Amygdala (tissue), 56 donors: ENCODE data around the gene ADH7.

Experiments
- DNase-seq, 56 donors: peaks; one replicate each; lab custom pipeline; 2025; lab: John Stamatoyannopoulos, UW

The ADH7 gene

GRCh38 chr4:99435154-99435553 is at the start of gene ADH7:
Gene ADH7, minus strand, starts transcription at chr4:99435342. Its CDS starts 109 bp downstream, at chr4:99435233.
- DNase-seq, result no peak

DNA sequence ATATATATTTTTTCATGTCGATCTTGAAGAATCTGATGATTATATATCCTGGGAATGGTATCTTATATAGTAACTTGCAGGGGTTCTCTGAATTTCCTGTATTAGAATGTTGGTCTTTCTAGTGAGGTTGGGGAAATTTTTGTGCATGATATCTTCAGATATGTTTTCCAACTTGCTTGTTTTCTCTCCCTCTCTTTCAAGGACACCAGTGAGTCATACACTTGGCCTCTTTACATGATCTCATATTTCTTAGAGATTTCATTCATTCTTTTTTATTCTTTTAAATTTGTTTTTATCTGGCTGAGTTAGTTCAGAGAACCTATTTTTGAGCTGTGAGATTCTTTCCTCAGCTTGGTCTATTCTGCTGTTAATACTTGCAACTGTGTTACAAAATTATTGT is 48.5 kb upstream of the ADH7 start:
- no peak for DNase-seq

DNA sequence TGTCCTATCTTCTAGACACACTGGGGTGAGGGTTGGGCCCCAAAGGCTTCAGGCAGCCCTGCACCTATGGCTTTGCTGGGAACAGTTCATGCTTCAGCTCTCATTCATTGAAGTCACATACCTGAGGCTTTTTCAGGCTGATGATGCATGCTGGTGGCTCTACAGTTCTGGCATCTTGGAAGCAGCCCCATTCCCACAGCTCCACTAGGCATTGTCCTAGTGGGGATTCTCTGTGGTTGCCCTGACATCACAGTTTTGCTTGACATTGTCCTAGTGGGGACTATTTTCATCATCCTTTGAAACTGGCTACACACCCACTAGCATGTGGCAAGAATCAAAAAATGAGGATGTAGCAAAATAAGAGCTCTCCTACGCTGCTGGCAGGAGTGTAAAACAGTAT is 38.0 kb upstream of the ADH7 start:
- no peak for DNase-seq

- no peak for DNase-seq
These were observed 36.8 kb upstream of the ADH7 start for GRCh38 chr4:99471896-99472295.

DNA sequence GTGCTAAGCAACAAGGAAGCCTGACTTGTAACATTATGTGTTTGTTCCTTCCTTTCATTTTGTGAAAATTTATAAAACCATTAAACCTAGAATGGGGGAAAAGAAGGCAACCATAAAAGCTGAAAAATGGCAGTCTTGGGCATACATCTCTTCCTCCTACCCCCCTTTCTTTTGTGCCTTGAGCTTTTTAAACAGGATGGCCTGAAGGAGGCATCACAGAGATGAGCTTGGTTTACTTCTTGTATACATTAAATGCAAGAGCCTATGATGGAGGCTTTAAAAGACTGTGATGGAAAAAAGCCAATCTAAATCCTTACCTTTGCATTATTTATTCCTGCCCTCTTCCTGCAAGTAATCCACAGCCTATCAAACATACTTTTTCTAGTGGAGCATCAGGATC is 36.2 kb upstream of the ADH7 start:
- no peak for DNase-seq

GRCh38 chr4:99468889-99469288 is 33.7 kb upstream of the ADH7 start:
- DNase-seq, result no peak

DNA sequence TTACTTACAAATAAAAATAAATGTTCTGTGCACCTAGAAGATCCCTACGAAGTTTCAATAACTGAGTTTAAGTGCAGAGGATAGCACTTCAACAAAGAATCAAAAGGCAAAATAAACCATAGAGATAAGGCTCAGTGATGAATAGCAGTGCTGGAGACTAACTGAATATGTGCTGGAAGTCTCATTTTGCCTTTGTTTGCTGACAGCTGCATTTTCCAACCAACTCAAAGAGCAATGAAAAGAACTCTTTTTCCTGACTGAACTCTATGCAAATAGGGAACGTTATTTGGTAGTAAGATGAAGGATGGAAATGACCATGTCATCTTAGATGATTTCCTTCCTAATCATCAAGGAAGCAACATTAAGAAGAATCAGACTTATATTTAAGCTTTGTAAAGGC is 32.7 kb upstream of the ADH7 start:
- DNase-seq, result peak in 2 of 56 donors; percentile 0 to 4

GRCh38 chr4:99463566-99463965 is 28.4 kb upstream of the ADH7 start:
- no peak for DNase-seq

GRCh38 chr4:99462875-99463464 is 27.8 kb upstream of the ADH7 start:
- DNase-seq, result peak in 42 of 56 donors; percentile 0 to 64 (median 14)

- no peak for DNase-seq
These were observed 26.7 kb upstream of the ADH7 start for GRCh38 chr4:99461623-99462401.

DNA sequence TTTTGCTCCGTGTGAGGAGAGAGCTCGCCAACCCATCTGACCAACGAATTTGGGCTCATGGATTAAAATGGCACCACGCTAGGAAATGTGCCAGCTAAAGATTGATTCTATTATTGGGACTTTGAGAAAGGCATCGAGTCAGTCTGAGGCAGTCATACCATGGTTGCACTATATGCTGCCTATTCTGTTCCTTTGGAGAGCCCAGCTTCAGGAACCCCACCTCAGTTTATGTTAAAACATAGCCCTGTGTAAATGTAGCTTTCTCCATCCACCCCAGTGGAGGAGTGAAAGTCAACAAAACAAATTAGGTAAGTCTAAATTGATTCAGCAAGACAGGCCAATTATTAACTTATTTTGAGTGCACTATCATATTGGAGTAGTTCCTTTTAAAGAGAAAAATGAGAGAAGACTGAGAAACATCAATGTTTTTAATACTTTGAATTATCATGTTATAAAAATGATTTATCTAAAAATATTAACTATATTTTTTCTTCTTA is 24.5 kb upstream of the ADH7 start:
- DNase-seq, result no peak

GRCh38 chr4:99458911-99459447 is 23.8 kb upstream of the ADH7 start:
- DNase-seq, result no peak

GRCh38 chr4:99457676-99458075 is 22.5 kb upstream of the ADH7 start:
- DNase-seq, result no peak

DNA sequence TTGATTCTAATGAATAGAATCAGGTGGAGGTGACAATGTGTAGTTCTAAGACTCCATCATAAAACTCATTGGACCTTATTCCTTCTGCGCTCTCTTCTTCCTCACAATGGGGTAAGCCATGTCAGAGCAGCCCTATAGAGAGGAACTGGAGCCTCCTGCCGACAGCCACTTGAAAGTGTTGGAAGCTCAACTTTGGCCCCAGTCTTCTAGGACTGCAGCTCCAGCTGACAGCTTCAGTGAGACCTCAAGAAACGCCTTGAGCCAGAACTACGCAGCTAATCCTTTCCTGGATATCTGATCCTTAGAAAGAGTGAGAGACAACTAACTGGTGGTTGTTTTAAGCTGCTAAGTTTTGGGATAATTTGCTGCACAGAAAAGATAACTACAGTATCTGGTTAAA is 22.1 kb upstream of the ADH7 start:
- DNase-seq, result no peak

- no peak for DNase-seq
These were observed 12.4 kb upstream of the ADH7 start for GRCh38 chr4:99447513-99447912.

GRCh38 chr4:99447079-99447478 is 11.9 kb upstream of the ADH7 start:
- DNase-seq, result peak in 3 of 56 donors; percentile 1 to 4 (median 3)

GRCh38 chr4:99438405-99438780 is 3.3 kb upstream of the ADH7 start:
- no peak for DNase-seq

DNA sequence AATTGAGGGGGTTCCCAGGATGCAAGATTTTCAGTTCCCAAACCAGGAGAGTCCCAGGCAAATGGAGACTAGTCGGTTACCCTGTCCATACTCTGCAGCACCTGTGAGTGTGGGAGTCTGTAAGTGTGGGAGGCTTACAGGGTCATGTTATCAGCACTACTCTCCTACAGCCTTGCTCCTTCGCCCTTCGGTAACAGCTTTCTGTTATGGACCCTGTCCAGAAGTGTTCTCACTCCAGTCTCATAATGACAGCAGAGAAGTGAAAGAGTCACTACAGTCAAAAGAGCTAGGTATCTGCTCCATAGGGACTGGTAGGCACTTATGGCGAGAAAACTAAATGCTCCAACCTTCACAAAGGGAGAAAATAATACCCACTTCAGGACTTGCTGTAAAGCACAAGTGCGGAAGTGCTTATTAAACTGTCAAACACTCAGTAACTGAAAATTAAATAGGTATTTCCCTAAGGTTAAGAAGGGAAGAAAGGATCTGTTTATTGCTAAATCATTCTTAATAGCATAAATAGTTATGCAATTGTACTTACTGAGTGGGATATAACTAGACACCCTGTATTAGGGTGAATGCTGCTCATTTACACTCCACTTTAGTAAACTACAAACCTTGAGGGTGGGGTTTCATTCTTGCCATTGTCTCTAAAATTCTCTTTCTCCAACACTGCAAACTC is 2.7 kb upstream of the ADH7 start:
- DNase-seq, result no peak

DNA sequence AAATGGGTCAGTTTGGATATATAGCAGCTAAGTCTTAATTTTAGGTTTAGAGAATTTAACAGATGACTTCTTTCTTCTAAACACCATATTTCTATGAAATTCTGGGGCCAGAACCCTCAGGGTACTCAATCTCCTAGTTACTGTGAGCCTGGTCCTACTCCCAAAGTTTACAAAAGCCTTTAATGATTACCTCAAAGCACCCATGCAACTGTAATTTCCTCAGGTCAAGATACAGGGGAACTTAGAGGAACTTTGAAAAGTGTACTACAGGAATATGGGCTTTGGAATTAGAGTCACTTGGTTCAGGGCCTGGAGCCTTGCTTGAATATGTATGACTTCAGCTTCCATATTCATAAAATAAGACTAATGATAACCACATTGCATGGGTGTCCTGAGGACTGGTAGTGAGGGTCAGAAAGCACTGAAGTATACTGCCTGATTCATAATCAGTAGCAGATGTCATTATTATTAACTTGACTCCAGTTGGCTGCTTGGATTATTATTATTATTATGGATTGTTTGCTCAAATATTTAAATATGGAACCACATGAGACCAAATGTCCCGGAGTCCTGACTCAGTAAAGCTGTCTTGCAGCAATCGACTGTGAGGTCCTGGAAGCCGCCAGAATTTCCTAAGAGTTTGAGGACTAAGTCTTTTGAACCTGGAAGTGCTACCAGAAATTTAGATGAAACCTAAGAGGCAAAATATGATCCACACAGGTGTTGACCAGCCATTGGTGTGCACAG is 2.0 kb upstream of the ADH7 start:
- DNase-seq, result no peak

- no peak for DNase-seq
These were observed 1.3 kb upstream of the ADH7 start for GRCh38 chr4:99436462-99436861.

DNA sequence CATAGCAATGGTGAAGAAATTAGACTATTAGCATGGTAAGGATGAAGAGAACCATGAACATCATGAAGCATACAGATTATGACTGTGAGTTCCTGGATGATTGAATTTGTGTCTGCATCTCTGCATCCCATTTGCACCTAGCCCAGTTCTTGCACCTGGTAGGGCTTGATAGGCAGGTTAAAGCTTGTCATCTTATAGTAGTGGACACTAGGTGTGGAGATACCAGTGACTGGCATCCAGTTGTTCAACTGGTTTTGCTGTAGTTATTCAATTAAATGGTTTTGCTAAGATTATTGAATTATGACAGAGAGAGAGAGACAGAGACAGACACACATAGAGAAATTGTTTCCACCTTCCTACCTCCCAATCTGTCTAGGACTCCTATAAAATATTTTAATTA is 5.0 kb downstream of the ADH7 start:
- no peak for DNase-seq
